Measurements from ENCODE around the gene FSTL4.

Gene FSTL4

GRCh38 chr5:133478199-133478985 lies 133.9 kb downstream of the FSTL4 start:
- Histone ChIP-seq H3K27ac (ENCODE audit: low read depth, low read length, severe bottlenecking) (no peak overlapping the region), H3K9me3 (ENCODE audit: control insufficient read depth, low read length) (peaks cover 9% of the 10 kb centered on the region), H3K36me3 (ENCODE audit: control insufficient read depth, insufficient read depth, low read length) (no peaks in the 10 kb centered on the region), H3K4me3 (ENCODE audit: extremely low read depth, insufficient read depth, low read length, poor library complexity, severe bottlenecking) (no peak overlapping the region), H3K4me1 (ENCODE audit: control insufficient read depth, insufficient read depth, low read length, poor library complexity, severe bottlenecking) (peaks cover 15% of the 10 kb centered on the region)
- WGBS, 2 experiments (ENCODE audit: insufficient coverage in 2 of 2): 87 to 95% methylated on average over 4 to 7 of the region's 10 CpGs

GRCh38 chr5:133475986-133476385 lies 136.4 kb downstream of the FSTL4 start:
- Histone ChIP-seq H3K36me3 (ENCODE audit: control insufficient read depth, insufficient read depth, low read length) (no peaks in the 10 kb centered on the region), H3K27ac (ENCODE audit: low read depth, low read length, severe bottlenecking) (no peak overlapping the region), H3K4me1 (ENCODE audit: control insufficient read depth, insufficient read depth, low read length, poor library complexity, severe bottlenecking) (peaks cover 15% of the 10 kb centered on the region), H3K9me3 (ENCODE audit: control insufficient read depth, low read length) (no peaks in the 10 kb centered on the region), H3K4me3 (ENCODE audit: extremely low read depth, insufficient read depth, low read length, poor library complexity, severe bottlenecking) (no peak overlapping the region)
- 84 to 88% methylated on average over 7 of the region's 7 CpGs for WGBS, 2 experiments (ENCODE audit: insufficient coverage in 2 of 2)

GRCh38 chr5:133474851-133475590 lies 137.3 kb downstream of the FSTL4 start:
- peaks cover 15% of the 10 kb centered on the region for H3K4me1 ChIP-seq (ENCODE audit: control insufficient read depth, insufficient read depth, low read length, poor library complexity, severe bottlenecking)
- no peak overlapping the region for H3K4me3 ChIP-seq (ENCODE audit: extremely low read depth, insufficient read depth, low read length, poor library complexity, severe bottlenecking)
- peak overlapping the region; percentile 43 for H3K27ac ChIP-seq (ENCODE audit: low read depth, low read length, severe bottlenecking)
- H3K36me3 ChIP-seq (ENCODE audit: control insufficient read depth, insufficient read depth, low read length): no peaks in the 10 kb centered on the region
- WGBS, 2 experiments (ENCODE audit: insufficient coverage in 2 of 2): 83 to 84% methylated on average over 16 of the region's 20 CpGs
- H3K9me3 ChIP-seq (ENCODE audit: control insufficient read depth, low read length): no peaks in the 10 kb centered on the region

GRCh38 chr5:133473291-133473690 lies 139.1 kb downstream of the FSTL4 start:
- Histone ChIP-seq H3K4me1 (ENCODE audit: control insufficient read depth, insufficient read depth, low read length, poor library complexity, severe bottlenecking) (peaks cover 15% of the 10 kb centered on the region), H3K27ac (ENCODE audit: low read depth, low read length, severe bottlenecking) (no peak overlapping the region), H3K9me3 (ENCODE audit: control insufficient read depth, low read length) (no peaks in the 10 kb centered on the region), H3K36me3 (ENCODE audit: control insufficient read depth, insufficient read depth, low read length) (no peaks in the 10 kb centered on the region), H3K4me3 (ENCODE audit: extremely low read depth, insufficient read depth, low read length, poor library complexity, severe bottlenecking) (no peak overlapping the region)
- WGBS, 2 experiments (ENCODE audit: insufficient coverage in 2 of 2): 89 to 91% methylated on average over 4 of the region's 8 CpGs

GRCh38 chr5:133472829-133473228 lies 139.5 kb downstream of the FSTL4 start:
- 80 to 100% methylated on average over 1 of the region's 1 CpG for WGBS, 2 experiments (ENCODE audit: insufficient coverage in 2 of 2)
- Histone ChIP-seq H3K36me3 (ENCODE audit: control insufficient read depth, insufficient read depth, low read length) (no peaks in the 10 kb centered on the region), H3K4me3 (ENCODE audit: extremely low read depth, insufficient read depth, low read length, poor library complexity, severe bottlenecking) (no peak overlapping the region), H3K27ac (ENCODE audit: low read depth, low read length, severe bottlenecking) (no peak overlapping the region), H3K9me3 (ENCODE audit: control insufficient read depth, low read length) (no peaks in the 10 kb centered on the region), H3K4me1 (ENCODE audit: control insufficient read depth, insufficient read depth, low read length, poor library complexity, severe bottlenecking) (peaks cover 15% of the 10 kb centered on the region)

GRCh38 chr5:133471699-133472098 lies 140.6 kb downstream of the FSTL4 start:
- H3K36me3 ChIP-seq (ENCODE audit: control insufficient read depth, insufficient read depth, low read length): no peaks in the 10 kb centered on the region
- peaks cover 15% of the 10 kb centered on the region for H3K4me1 ChIP-seq (ENCODE audit: control insufficient read depth, insufficient read depth, low read length, poor library complexity, severe bottlenecking)
- no peak overlapping the region for H3K27ac ChIP-seq (ENCODE audit: low read depth, low read length, severe bottlenecking)
- no peaks in the 10 kb centered on the region for H3K9me3 ChIP-seq (ENCODE audit: control insufficient read depth, low read length)
- no peak overlapping the region for H3K4me3 ChIP-seq (ENCODE audit: extremely low read depth, insufficient read depth, low read length, poor library complexity, severe bottlenecking)
- WGBS, 2 experiments (ENCODE audit: insufficient coverage in 2 of 2): 100% methylated on average over 1 of the region's 3 CpGs

GRCh38 chr5:133470841-133471240 lies 141.5 kb downstream of the FSTL4 start:
- no peaks in the 10 kb centered on the region for H3K9me3 ChIP-seq (ENCODE audit: control insufficient read depth, low read length)
- H3K36me3 ChIP-seq (ENCODE audit: control insufficient read depth, insufficient read depth, low read length): no peaks in the 10 kb centered on the region
- peaks cover 12% of the 10 kb centered on the region for H3K4me1 ChIP-seq (ENCODE audit: control insufficient read depth, insufficient read depth, low read length, poor library complexity, severe bottlenecking)
- no peak overlapping the region for H3K4me3 ChIP-seq (ENCODE audit: extremely low read depth, insufficient read depth, low read length, poor library complexity, severe bottlenecking)
- H3K27ac ChIP-seq (ENCODE audit: low read depth, low read length, severe bottlenecking): no peak overlapping the region
- 83 to 90% methylated on average over 1 to 2 of the region's 3 CpGs for WGBS, 2 experiments (ENCODE audit: insufficient coverage in 2 of 2)

- 80 to 96% methylated on average over 5 to 6 of the region's 7 CpGs for WGBS, 2 experiments (ENCODE audit: insufficient coverage in 2 of 2)
- Histone ChIP-seq H3K9me3 (ENCODE audit: control insufficient read depth, low read length) (no peaks in the 10 kb centered on the region), H3K4me1 (ENCODE audit: control insufficient read depth, insufficient read depth, low read length, poor library complexity, severe bottlenecking) (peaks cover 7% of the 10 kb centered on the region)
Measured at GRCh38 chr5:133469846-133470245, 142.5 kb downstream of the FSTL4 start.

GRCh38 chr5:133469252-133469651 lies 143.1 kb downstream of the FSTL4 start:
- no peaks in the 10 kb centered on the region for H3K36me3 ChIP-seq (ENCODE audit: control insufficient read depth, insufficient read depth, low read length)
- peaks cover under 1% of the 10 kb centered on the region for H3K4me1 ChIP-seq (ENCODE audit: control insufficient read depth, insufficient read depth, low read length, poor library complexity, severe bottlenecking)
- 81 to 85% methylated on average over 2 of the region's 2 CpGs for WGBS, 2 experiments (ENCODE audit: insufficient coverage in 2 of 2)
- H3K27ac ChIP-seq (ENCODE audit: low read depth, low read length, severe bottlenecking): no peak overlapping the region
- H3K9me3 ChIP-seq (ENCODE audit: control insufficient read depth, low read length): no peaks in the 10 kb centered on the region
- H3K4me3 ChIP-seq (ENCODE audit: extremely low read depth, insufficient read depth, low read length, poor library complexity, severe bottlenecking): no peak overlapping the region

More at GRCh38 chr5:133469846-133470245, 142.5 kb downstream of the FSTL4 start:
- H3K27ac ChIP-seq (ENCODE audit: low read depth, low read length, severe bottlenecking): no peak overlapping the region
- H3K36me3 ChIP-seq (ENCODE audit: control insufficient read depth, insufficient read depth, low read length): no peaks in the 10 kb centered on the region
- H3K4me3 ChIP-seq (ENCODE audit: extremely low read depth, insufficient read depth, low read length, poor library complexity, severe bottlenecking): no peak overlapping the region

GRCh38 chr5:133468596-133468995 lies 143.7 kb downstream of the FSTL4 start:
- no peak overlapping the region for H3K27ac ChIP-seq (ENCODE audit: low read depth, low read length, severe bottlenecking)
- WGBS, 2 experiments (ENCODE audit: insufficient coverage in 2 of 2): 79 to 94% methylated on average over 2 to 3 of the region's 6 CpGs
- no peaks in the 10 kb centered on the region for H3K4me1 ChIP-seq (ENCODE audit: control insufficient read depth, insufficient read depth, low read length, poor library complexity, severe bottlenecking)
- H3K9me3 ChIP-seq (ENCODE audit: control insufficient read depth, low read length): no peaks in the 10 kb centered on the region
- H3K36me3 ChIP-seq (ENCODE audit: control insufficient read depth, insufficient read depth, low read length): no peaks in the 10 kb centered on the region
- H3K4me3 ChIP-seq (ENCODE audit: extremely low read depth, insufficient read depth, low read length, poor library complexity, severe bottlenecking): no peak overlapping the region
